Stomach (tissue), 4 donors: ENCODE data around the gene STX1B.

ENCODE experiments used
- CTCF ChIP-seq, 7 experiments: fragments of 450-650 bp in 4 of 7; fragments of 200-600 bp in 3 of 7; sonication (generic) in 3 of 7; IDR thresholded peaks; one replicate each; pipeline ENCODE4 v1.5.1; 2016 to 2019; ENCODE audit warnings: antibody characterized with exemption in 7 of 7, control low read depth in 2 of 7, mild to moderate bottlenecking in 1 of 7
- EP300 ChIP-seq: sonication (generic); formaldehyde crosslinking; IDR thresholded peaks from one replicate; pipeline ENCODE4 v1.6.1; 2017; ENCODE audit warnings: antibody characterized with exemption
- POLR2A ChIP-seq, 4 donors: fragments of 450-650 bp; IDR thresholded peaks; one replicate each; pipeline ENCODE4 v1.6.1; 2016; ENCODE audit warnings: antibody characterized with exemption in 4 of 4, control low read depth in 2 of 4, mild to moderate bottlenecking in 1 of 4, moderate library complexity in 1 of 4
- POLR2AphosphoS5 ChIP-seq, 3 donors: sonication (generic); formaldehyde crosslinking; IDR thresholded peaks; one replicate each; pipeline ENCODE4 v1.6.1; 2016; ENCODE audit warnings: antibody characterized with exemption in 3 of 3

GRCh38 chr16:31005350-31006085, 4.9 kb downstream of the STX1B start:
- TF ChIP-seq EP300 (no peak), CTCF (IDR thresholded peaks at IDR 0.05) (no peak), POLR2A (IDR thresholded peaks at IDR 0.05) (no peak), POLR2AphosphoS5 (IDR thresholded peaks at IDR 0.05) (no peak)
